ENCODE measurements around the gene LYPD3. TPM values are rescaled to one million over a fixed set of nuclear protein-coding genes. Genes with fewer than 3 reads are reported as not detected.
A peak's percentile ranks its signal among the peaks of the same experiment; 100 is the strongest.

The LYPD3 gene
- polyA plus RNA-seq, 3 donors, result 0.24 to 22.9 (median 0.48) TPM

DNA sequence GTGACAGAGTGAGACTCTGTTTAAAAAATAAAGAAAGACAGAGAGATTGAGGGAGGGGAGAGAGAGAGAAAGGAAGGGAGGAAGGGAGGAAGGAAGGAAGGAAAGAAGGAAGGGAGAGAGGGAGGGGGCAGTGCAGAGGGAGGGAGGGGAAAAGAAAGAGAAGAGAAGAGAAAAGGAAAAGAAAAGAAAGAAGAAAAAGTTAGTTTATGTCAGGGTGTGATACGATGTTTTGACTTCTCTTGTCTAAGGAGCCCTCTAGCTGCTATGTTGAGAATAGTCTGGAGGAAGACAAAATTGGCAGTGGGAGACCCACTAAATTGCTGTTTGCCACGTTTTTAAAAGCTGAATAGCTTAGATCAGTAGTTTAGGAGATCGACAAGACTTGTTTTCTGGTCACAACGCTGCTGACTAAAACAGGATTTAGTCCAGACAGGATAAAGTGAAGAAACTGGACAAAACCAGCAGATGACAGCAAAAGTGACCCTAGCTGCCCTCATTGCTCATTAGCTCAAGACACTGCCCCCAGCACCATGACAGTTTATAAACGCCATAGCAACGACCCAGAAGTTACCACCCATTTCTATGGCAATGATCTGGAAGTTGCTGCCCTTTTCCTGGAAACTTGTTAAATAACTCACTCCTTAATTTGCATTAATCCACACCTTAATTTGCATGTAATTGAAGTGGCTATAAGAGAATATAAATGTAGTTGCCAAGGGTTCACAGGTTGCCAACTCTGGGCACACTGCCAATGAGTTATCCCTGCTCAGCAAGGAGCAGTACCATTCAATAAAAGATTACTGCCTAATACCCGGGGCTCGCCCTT, 39.6 kb downstream of the LYPD3 start:
- no peaks in the 10 kb centered on the region for H3K9me3 Mint-ChIP-seq
- H3K27ac Mint-ChIP-seq, result no peak overlapping the region
- H3K27me3 Mint-ChIP-seq (ENCODE audit: low read depth in 3 of 3), result peaks cover 2 to 4% (median 4%) of the 10 kb centered on the region in 3 donors
- H4K20me1 ChIP-seq (ENCODE audit: insufficient read depth, low read length), result no peaks in the 10 kb centered on the region
- no peak overlapping the region for H3K4me3 ChIP-seq (replicated peaks in 1 of 3; ENCODE audit: low read depth in 2 of 3, low read length in 3 of 3)
- no peak overlapping the region for H3K27ac ChIP-seq (ENCODE audit: low read depth in 1 of 2, low read length in 2 of 2)
- TF ChIP-seq, protein P1, sequence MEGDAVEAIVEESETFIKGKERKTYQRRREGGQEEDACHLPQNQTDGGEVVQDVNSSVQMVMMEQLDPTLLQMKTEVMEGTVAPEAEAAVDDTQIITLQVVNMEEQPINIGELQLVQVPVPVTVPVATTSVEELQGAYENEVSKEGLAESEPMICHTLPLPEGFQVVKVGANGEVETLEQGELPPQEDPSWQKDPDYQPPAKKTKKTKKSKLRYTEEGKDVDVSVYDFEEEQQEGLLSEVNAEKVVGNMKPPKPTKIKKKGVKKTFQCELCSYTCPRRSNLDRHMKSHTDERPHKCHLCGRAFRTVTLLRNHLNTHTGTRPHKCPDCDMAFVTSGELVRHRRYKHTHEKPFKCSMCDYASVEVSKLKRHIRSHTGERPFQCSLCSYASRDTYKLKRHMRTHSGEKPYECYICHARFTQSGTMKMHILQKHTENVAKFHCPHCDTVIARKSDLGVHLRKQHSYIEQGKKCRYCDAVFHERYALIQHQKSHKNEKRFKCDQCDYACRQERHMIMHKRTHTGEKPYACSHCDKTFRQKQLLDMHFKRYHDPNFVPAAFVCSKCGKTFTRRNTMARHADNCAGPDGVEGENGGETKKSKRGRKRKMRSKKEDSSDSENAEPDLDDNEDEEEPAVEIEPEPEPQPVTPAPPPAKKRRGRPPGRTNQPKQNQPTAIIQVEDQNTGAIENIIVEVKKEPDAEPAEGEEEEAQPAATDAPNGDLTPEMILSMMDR (IDR thresholded peaks at IDR 0.05), result peak; percentile 46
- H3K4me1 Mint-ChIP-seq, result peaks cover 13% of the 10 kb centered on the region
- WGBS (ENCODE audit: insufficient coverage), result 29% methylated on average over 6 of the region's 8 CpGs
- no peak overlapping the region for H3K4me2 ChIP-seq (replicated peaks; ENCODE audit: extremely low read depth, low read length, poor library complexity, severe bottlenecking)
- H3K79me2 ChIP-seq (ENCODE audit: insufficient read depth, low read length), result no peaks in the 10 kb centered on the region
- no peaks in the 10 kb centered on the region for H3K9me3 ChIP-seq (replicated peaks in 1 of 2; ENCODE audit: control insufficient read depth in 1 of 2, insufficient read depth in 1 of 2, low read length in 2 of 2)
- no peaks in the 10 kb centered on the region for H3K36me3 Mint-ChIP-seq
- no peaks in the 10 kb centered on the region for H3K27me3 ChIP-seq (ENCODE audit: control insufficient read depth in 2 of 2, insufficient read depth in 2 of 2, low read length in 2 of 2)
- no peaks in the 10 kb centered on the region for H3K36me3 ChIP-seq (replicated peaks in 1 of 2; ENCODE audit: control insufficient read depth in 1 of 2, insufficient read depth in 2 of 2, low read length in 2 of 2)
- H2AFZ ChIP-seq (ENCODE audit: insufficient read depth, low read depth, low read length, poor library complexity, severe bottlenecking), result no peak overlapping the region
- intact Hi-C loops (cut with micrococcal nuclease), result no loop called here
- H3K4me1 ChIP-seq (ENCODE audit: control insufficient read depth in 1 of 2, insufficient read depth in 2 of 2, low read length in 2 of 2), result no peaks in the 10 kb centered on the region
- DNase-seq, result no peak
- no peak overlapping the region for H3K9ac ChIP-seq (ENCODE audit: insufficient read depth, low read length, poor library complexity, severe bottlenecking)
- no peak overlapping the region for H3K4me3 Mint-ChIP-seq

DNA sequence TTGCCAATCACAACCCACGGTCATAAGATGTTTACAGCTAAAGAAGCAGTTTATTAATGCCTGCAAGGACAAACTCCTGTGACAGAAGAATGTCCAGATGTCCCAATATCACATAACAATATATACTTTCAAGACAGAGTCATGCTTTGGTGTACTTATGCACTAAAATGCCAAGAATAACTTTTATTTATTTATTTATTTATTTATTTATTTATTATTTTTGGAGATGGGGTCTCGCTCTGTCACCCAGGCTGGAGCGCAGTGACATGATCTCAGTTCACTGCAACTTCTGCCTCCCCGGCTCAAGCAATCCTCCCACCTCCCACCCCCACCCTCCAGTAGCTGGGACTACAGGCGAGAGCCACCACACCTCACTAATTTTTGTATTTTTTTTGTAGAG, 41.6 kb downstream of the LYPD3 start:
- Mint-ChIP-seq H3K4me1 (peaks cover 4% of the 10 kb centered on the region), H3K9me3 (no peaks in the 10 kb centered on the region), H3K36me3 (no peaks in the 10 kb centered on the region), H3K27me3 (ENCODE audit: low read depth in 3 of 3) (peaks cover 2 to 4% (median 4%) of the 10 kb centered on the region in 3 donors), H3K4me3 (no peak overlapping the region), H3K27ac (no peak overlapping the region)
- Histone ChIP-seq H3K9me3 (replicated peaks in 1 of 2; ENCODE audit: control insufficient read depth in 1 of 2, insufficient read depth in 1 of 2, low read length in 2 of 2) (no peaks in the 10 kb centered on the region), H3K36me3 (replicated peaks in 1 of 2; ENCODE audit: control insufficient read depth in 1 of 2, insufficient read depth in 2 of 2, low read length in 2 of 2) (no peaks in the 10 kb centered on the region), H3K27me3 (ENCODE audit: control insufficient read depth in 2 of 2, insufficient read depth in 2 of 2, low read length in 2 of 2) (no peaks in the 10 kb centered on the region), H3K4me3 (replicated peaks in 1 of 3; ENCODE audit: low read depth in 2 of 3, low read length in 3 of 3) (no peak overlapping the region), H3K79me2 (ENCODE audit: insufficient read depth, low read length) (no peaks in the 10 kb centered on the region), H3K27ac (ENCODE audit: low read depth in 1 of 2, low read length in 2 of 2) (no peak overlapping the region), H3K4me1 (ENCODE audit: control insufficient read depth in 1 of 2, insufficient read depth in 2 of 2, low read length in 2 of 2) (no peaks in the 10 kb centered on the region), H4K20me1 (ENCODE audit: insufficient read depth, low read length) (no peaks in the 10 kb centered on the region), H3K4me2 (replicated peaks; ENCODE audit: extremely low read depth, low read length, poor library complexity, severe bottlenecking) (no peak overlapping the region), H3K9ac (ENCODE audit: insufficient read depth, low read length, poor library complexity, severe bottlenecking) (no peak overlapping the region), H2AFZ (ENCODE audit: insufficient read depth, low read depth, low read length, poor library complexity, severe bottlenecking) (no peak overlapping the region)
- intact Hi-C loops (cut with micrococcal nuclease), result no loop called here
- no peak for DNase-seq
- no CpG with 5 or more reads among the region's 5 CpGs for WGBS (ENCODE audit: insufficient coverage)
- TF ChIP-seq, protein P1 (IDR thresholded peaks at IDR 0.05), result no peak
